ENCODE measurements around the gene NOTO. TPM values are rescaled to one million over a fixed set of nuclear protein-coding genes. Genes with fewer than 3 reads are reported as not detected.

NOTO gene
- polyA plus RNA-seq, 1 donor (not counting 4 experiments of a cell fraction or from before 2014, with no cell fraction given): not detected

GRCh38 chr2:73244580-73244979 lies 42.2 kb downstream of the NOTO start:
- Histone ChIP-seq H3K4me3 (ENCODE audit: control insufficient read depth in 2 of 3, extremely low read depth in 1 of 3, insufficient read depth in 2 of 3, low read depth in 1 of 3, low read length in 3 of 3) (no peak overlapping the region), H3K36me3 (ENCODE audit: control insufficient read depth in 2 of 2, extremely low read depth in 1 of 2, insufficient read depth in 2 of 2, low read length in 2 of 2) (peaks cover 46 to 61% of the 10 kb centered on the region in 2 experiments), H3K27ac (ENCODE audit: control insufficient read depth, insufficient read depth, low read length) (no peak overlapping the region), H3K4me2 (ENCODE audit: control insufficient read depth, extremely low read depth, insufficient read depth, low read depth, low read length) (no peak overlapping the region), H3K9me1 (ENCODE audit: control insufficient read depth, extremely low read depth, insufficient read depth, low read length) (peaks cover 7% of the 10 kb centered on the region), H4K20me1 (ENCODE audit: control insufficient read depth, extremely low read depth, insufficient read depth, low read length) (peaks cover 36% of the 10 kb centered on the region), H3K79me2 (ENCODE audit: control insufficient read depth, insufficient read depth, low read length) (peaks cover 38% of the 10 kb centered on the region), H2AFZ (ENCODE audit: control insufficient read depth, low read length) (no peak overlapping the region), H3K9me3 (ENCODE audit: control insufficient read depth, low read depth, low read length) (no peaks in the 10 kb centered on the region), H3K27me3 (ENCODE audit: control insufficient read depth, extremely low read depth, insufficient read depth, low read length) (no peaks in the 10 kb centered on the region), H3K9ac (ENCODE audit: control insufficient read depth, extremely low read depth, insufficient read depth, low read length) (no peak overlapping the region), H3K4me1 (ENCODE audit: control insufficient read depth, extremely low read depth, insufficient read depth, low read length) (peaks cover 21% of the 10 kb centered on the region)
- FAIRE-seq (no peak), DNase-seq (ENCODE audit: low read depth, low spot score) (no peak)
- no peak for TF ChIP-seq EZH2 (IDR thresholded peaks at IDR 0.05; ENCODE audit: low read length)
- TF ChIP-seq, protein P1, sequence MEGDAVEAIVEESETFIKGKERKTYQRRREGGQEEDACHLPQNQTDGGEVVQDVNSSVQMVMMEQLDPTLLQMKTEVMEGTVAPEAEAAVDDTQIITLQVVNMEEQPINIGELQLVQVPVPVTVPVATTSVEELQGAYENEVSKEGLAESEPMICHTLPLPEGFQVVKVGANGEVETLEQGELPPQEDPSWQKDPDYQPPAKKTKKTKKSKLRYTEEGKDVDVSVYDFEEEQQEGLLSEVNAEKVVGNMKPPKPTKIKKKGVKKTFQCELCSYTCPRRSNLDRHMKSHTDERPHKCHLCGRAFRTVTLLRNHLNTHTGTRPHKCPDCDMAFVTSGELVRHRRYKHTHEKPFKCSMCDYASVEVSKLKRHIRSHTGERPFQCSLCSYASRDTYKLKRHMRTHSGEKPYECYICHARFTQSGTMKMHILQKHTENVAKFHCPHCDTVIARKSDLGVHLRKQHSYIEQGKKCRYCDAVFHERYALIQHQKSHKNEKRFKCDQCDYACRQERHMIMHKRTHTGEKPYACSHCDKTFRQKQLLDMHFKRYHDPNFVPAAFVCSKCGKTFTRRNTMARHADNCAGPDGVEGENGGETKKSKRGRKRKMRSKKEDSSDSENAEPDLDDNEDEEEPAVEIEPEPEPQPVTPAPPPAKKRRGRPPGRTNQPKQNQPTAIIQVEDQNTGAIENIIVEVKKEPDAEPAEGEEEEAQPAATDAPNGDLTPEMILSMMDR (optimal IDR thresholded peaks at IDR 0.05 in 1 of 3, IDR thresholded peaks at IDR 0.05 in 1 of 3, conservative IDR thresholded peaks at IDR 0.05 in 1 of 3; ENCODE audit: extremely low read depth in 1 of 3, insufficient read depth in 2 of 3, low read length in 3 of 3): no peak
- dilution Hi-C loops (cut with MboI; ENCODE audit: extremely low pct_ligation_motif_present, low sequenced_read_pairs): no loop called here

DNA sequence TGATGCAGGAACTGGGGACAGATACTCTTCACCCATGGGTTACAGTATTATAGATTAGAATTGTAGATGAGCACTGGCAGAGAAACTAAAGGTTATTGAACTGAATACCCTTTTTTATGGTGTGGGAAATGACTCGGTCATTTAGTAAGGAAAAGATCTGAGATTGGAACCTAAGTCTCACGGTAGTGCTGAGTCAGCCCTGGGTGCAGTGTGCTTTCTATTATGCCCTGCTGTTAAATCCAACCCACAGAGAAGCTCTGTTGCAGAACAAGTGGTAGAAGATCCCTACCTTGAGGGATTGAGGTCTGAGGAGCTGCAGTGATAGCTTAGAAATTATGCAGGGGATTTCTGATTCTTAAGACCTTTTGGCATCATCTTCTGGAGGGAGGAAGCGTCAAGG lies 44.5 kb downstream of the NOTO start:
- H3K4me3 ChIP-seq (ENCODE audit: control insufficient read depth in 2 of 3, extremely low read depth in 1 of 3, insufficient read depth in 2 of 3, low read depth in 1 of 3, low read length in 3 of 3): no peak overlapping the region
- FAIRE-seq (no peak), DNase-seq (ENCODE audit: low read depth, low spot score) (no peak)
- H3K36me3 ChIP-seq (ENCODE audit: control insufficient read depth in 2 of 2, extremely low read depth in 1 of 2, insufficient read depth in 2 of 2, low read length in 2 of 2): peaks cover 47 to 70% of the 10 kb centered on the region in 2 experiments
- dilution Hi-C loops (cut with MboI; ENCODE audit: extremely low pct_ligation_motif_present, low sequenced_read_pairs): no loop called here
- no peak overlapping the region for H3K9ac ChIP-seq (ENCODE audit: control insufficient read depth, extremely low read depth, insufficient read depth, low read length)
- H3K27ac ChIP-seq (ENCODE audit: control insufficient read depth, insufficient read depth, low read length): no peak overlapping the region
- H4K20me1 ChIP-seq (ENCODE audit: control insufficient read depth, extremely low read depth, insufficient read depth, low read length): peaks cover 32% of the 10 kb centered on the region
- H3K79me2 ChIP-seq (ENCODE audit: control insufficient read depth, insufficient read depth, low read length): peaks cover 22% of the 10 kb centered on the region
- H3K9me1 ChIP-seq (ENCODE audit: control insufficient read depth, extremely low read depth, insufficient read depth, low read length): peaks cover 4% of the 10 kb centered on the region
- no peaks in the 10 kb centered on the region for H3K9me3 ChIP-seq (ENCODE audit: control insufficient read depth, low read depth, low read length)
- TF ChIP-seq, protein P1 (optimal IDR thresholded peaks at IDR 0.05 in 1 of 3, IDR thresholded peaks at IDR 0.05 in 1 of 3, conservative IDR thresholded peaks at IDR 0.05 in 1 of 3; ENCODE audit: extremely low read depth in 1 of 3, insufficient read depth in 2 of 3, low read length in 3 of 3): no peak
- TF ChIP-seq EZH2 (IDR thresholded peaks at IDR 0.05; ENCODE audit: low read length): no peak
- no peak overlapping the region for H3K4me2 ChIP-seq (ENCODE audit: control insufficient read depth, extremely low read depth, insufficient read depth, low read depth, low read length)
- peaks cover 18% of the 10 kb centered on the region for H3K4me1 ChIP-seq (ENCODE audit: control insufficient read depth, extremely low read depth, insufficient read depth, low read length)
- no peaks in the 10 kb centered on the region for H3K27me3 ChIP-seq (ENCODE audit: control insufficient read depth, extremely low read depth, insufficient read depth, low read length)
- no peak overlapping the region for H2AFZ ChIP-seq (ENCODE audit: control insufficient read depth, low read length)
